Sigmoid colon (tissue), 7 donors: ENCODE measurements around the gene CCNA1. TPM values are rescaled to one million over a fixed set of nuclear protein-coding genes. Genes with fewer than 3 reads are reported as not detected.

Experiments
- DNase-seq: peaks from one replicate; pipeline ENCODE4 v3.0.0-alpha.2; 2019
- H3K27ac ChIP-seq, 4 donors: fragments of 200-600 bp; sonication (generic); one replicate each; pipeline ENCODE4 v1.5.1; 2016 to 2019; ENCODE audit warnings: mild to moderate bottlenecking in 1 of 4
- H3K27me3 ChIP-seq, 3 donors: fragments of 200-600 bp; sonication (generic); one replicate each; pipeline ENCODE4 v1.5.1; 2019; ENCODE audit warnings: mild to moderate bottlenecking in 1 of 3
- H3K36me3 ChIP-seq, 4 donors: fragments of 200-600 bp; sonication (generic); one replicate each; pipeline ENCODE4 v1.5.1; 2016 to 2019
- H3K4me1 ChIP-seq, 4 donors: fragments of 200-600 bp; sonication (generic); one replicate each; pipeline ENCODE4 v1.5.1; 2017 to 2019
- H3K4me3 ChIP-seq, 4 donors: fragments of 200-600 bp; sonication (generic); one replicate each; pipeline ENCODE4 v1.5.1; 2017 to 2019; ENCODE audit warnings: mild to moderate bottlenecking in 2 of 4, moderate library complexity in 1 of 4
- H3K9me3 ChIP-seq, 4 donors: fragments of 200-600 bp in 3 of 4; sonication (generic) in 3 of 4; one replicate each; pipeline versions ENCODE4 v1.5.1 to v1.6.1; 2013 to 2019
- EP300 ChIP-seq, 4 donors: sonication (generic); formaldehyde crosslinking; IDR thresholded peaks; one replicate each; pipeline ENCODE4 v1.6.1; 2017; ENCODE audit warnings: antibody characterized with exemption in 4 of 4
- POLR2A ChIP-seq, 2 donors: fragments of 450-650 bp; IDR thresholded peaks; one replicate each; pipeline ENCODE4 v1.6.1; 2016; ENCODE audit warnings: antibody characterized with exemption in 2 of 2, mild to moderate bottlenecking in 2 of 2, moderate library complexity in 2 of 2
- POLR2AphosphoS5 ChIP-seq, 4 donors: sonication (generic); formaldehyde crosslinking; IDR thresholded peaks; one replicate each; pipeline ENCODE4 v1.6.1; 2017; ENCODE audit warnings: antibody characterized with exemption in 4 of 4
- WGBS, 2 donors: extraction: QIAGEN DNeasy Blood & Tissue Kit; methylation state at CpG; one replicate each; pipeline ENCODE4 v1.1.7; 2013; 5-methylcytosine and 5-hydroxymethylcytosine counted together
- intact Hi-C: fragments of 100-400 bp; cut with DNase I; formaldehyde crosslinking; loops from one replicate; pipeline ENCODE4 v1.15.1; 2023
- polyA plus RNA-seq, 3 donors: library from polyadenylated mRNA; stranded (reverse); fragments of 200-250 nt; gene quantifications; one replicate each; pipeline ENCODE4 v1.2.3, GENCODE V29; 2013
- total RNA-seq, 4 donors: library from RNA; depleted of rRNA; stranded (reverse); fragments of >200 nt; gene quantifications; one replicate each; pipeline ENCODE4 v1.1.0, GENCODE V29; 2016
- TF ChIP-seq, protein P1 (sequence below), 4 experiments: fragments of 450-650 bp in 3 of 4; fragments of 200-600 bp in 1 of 4; IDR thresholded peaks; one replicate each; pipeline ENCODE4 v1.5.1; 2016 to 2019; ENCODE audit warnings: antibody characterized with exemption in 4 of 4, mild to moderate bottlenecking in 3 of 4, moderate library complexity in 2 of 4
- donor health status: healthy with polysubstance abuse.
- donor health status: Bipolar disorder and iron deficiency.
- donor health status: healthy.

CCNA1 gene
- total and polyA plus RNA-seq, 7 donors, result 0.33 to 1.4 (median 0.54) TPM; not detected in 2

DNA sequence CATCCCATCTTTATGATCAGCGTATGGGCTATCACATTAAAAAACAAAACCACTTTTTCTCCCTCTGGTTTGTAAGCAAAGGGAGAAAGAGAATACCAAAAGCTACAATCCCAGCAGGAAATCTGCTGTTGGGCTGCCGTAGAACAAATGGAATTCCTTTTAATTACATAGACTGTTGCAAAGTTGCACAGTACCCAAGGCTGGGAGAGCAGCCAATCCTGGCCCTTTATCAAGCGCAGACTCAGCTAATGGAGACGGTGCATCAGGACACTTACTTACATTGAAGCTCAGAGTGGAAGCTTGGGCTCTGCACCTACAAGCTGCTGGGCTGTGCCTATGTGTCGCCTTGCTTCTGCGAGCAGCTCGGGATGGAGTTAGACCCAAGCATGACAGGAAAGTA, 15.2 kb downstream of the CCNA1 start:
- Histone ChIP-seq H3K27me3 (no peaks in the 10 kb centered on the region), H3K9me3 (no peaks in the 10 kb centered on the region), H3K36me3 (no peaks in the 10 kb centered on the region), H3K4me1 (no peaks in the 10 kb centered on the region), H3K27ac (no peak overlapping the region), H3K4me3 (no peak overlapping the region)
- intact Hi-C loops, result no loop called here
- no peak for DNase-seq
- no peak for TF ChIP-seq POLR2AphosphoS5 (IDR thresholded peaks at IDR 0.05)
- no peak for TF ChIP-seq POLR2A (IDR thresholded peaks at IDR 0.05)
- TF ChIP-seq EP300 (IDR thresholded peaks at IDR 0.05), result no peak
- TF ChIP-seq, protein P1, sequence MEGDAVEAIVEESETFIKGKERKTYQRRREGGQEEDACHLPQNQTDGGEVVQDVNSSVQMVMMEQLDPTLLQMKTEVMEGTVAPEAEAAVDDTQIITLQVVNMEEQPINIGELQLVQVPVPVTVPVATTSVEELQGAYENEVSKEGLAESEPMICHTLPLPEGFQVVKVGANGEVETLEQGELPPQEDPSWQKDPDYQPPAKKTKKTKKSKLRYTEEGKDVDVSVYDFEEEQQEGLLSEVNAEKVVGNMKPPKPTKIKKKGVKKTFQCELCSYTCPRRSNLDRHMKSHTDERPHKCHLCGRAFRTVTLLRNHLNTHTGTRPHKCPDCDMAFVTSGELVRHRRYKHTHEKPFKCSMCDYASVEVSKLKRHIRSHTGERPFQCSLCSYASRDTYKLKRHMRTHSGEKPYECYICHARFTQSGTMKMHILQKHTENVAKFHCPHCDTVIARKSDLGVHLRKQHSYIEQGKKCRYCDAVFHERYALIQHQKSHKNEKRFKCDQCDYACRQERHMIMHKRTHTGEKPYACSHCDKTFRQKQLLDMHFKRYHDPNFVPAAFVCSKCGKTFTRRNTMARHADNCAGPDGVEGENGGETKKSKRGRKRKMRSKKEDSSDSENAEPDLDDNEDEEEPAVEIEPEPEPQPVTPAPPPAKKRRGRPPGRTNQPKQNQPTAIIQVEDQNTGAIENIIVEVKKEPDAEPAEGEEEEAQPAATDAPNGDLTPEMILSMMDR (IDR thresholded peaks at IDR 0.05), result no peak
- 82 to 85% methylated on average over 7 of the region's 7 CpGs for WGBS, 2 donors

DNA sequence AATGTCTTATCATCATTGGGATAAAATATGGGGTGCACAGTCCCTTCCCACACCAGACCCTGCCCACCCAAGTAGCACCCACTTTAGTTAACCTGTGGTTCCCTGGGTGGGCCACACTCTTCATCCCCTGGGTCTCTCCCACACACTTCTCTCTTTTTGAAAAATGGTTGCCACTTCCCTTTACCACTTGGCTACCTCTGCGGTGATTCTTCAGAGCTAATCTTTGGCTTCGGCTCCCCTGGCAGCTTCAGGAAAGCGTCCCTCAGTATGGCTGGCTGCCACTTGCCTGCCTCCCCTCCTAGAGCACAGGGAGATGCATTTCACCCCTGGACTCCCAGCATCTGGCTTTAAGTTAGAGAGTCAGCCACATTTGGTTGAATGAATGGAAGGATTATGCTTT, 18.2 kb downstream of the CCNA1 start:
- H3K4me3 ChIP-seq, result no peak overlapping the region
- no peak overlapping the region for H3K27ac ChIP-seq
- 55 to 70% methylated on average over 3 of the region's 3 CpGs for WGBS, 2 donors

DNA sequence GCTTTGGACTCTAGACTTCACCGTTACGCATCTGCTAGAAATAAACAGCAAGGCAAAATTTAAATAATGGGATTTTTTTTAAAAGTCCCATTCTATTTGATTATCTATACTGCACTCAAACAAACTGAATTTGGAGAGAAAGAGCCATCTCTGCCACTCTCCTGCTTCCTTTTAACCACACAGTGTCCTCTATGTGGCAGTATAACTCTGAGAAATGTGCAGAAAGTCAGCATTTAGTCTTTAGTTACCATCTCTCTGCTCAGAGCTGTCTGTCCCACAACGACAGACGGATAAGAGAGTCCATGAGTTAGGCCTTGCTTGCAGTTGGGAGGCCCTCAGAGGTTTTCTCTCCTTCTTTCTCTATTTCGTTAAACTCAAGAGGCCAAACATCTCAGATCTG, 21.2 kb downstream of the CCNA1 start:
- intact Hi-C loops, result no loop called here
- H3K36me3 ChIP-seq, result no peaks in the 10 kb centered on the region
- H3K4me3 ChIP-seq, result no peak overlapping the region
- no peaks in the 10 kb centered on the region for H3K27me3 ChIP-seq
- TF ChIP-seq, protein P1 (IDR thresholded peaks at IDR 0.05), result no peak
- TF ChIP-seq EP300 (IDR thresholded peaks at IDR 0.05) (no peak), POLR2AphosphoS5 (IDR thresholded peaks at IDR 0.05) (no peak), POLR2A (IDR thresholded peaks at IDR 0.05) (no peak)
- no peaks in the 10 kb centered on the region for H3K9me3 ChIP-seq
- no peaks in the 10 kb centered on the region for H3K4me1 ChIP-seq
- 72 to 77% methylated on average over 5 of the region's 5 CpGs for WGBS, 2 donors
- H3K27ac ChIP-seq, result no peak overlapping the region
- no peak for DNase-seq

More for the DNA sequence above, 18.2 kb downstream of the CCNA1 start:
- DNase-seq, result no peak
- Histone ChIP-seq H3K4me1 (no peaks in the 10 kb centered on the region), H3K27me3 (no peaks in the 10 kb centered on the region), H3K9me3 (no peaks in the 10 kb centered on the region), H3K36me3 (no peaks in the 10 kb centered on the region)
- intact Hi-C loops, result no loop called here
- no peak for TF ChIP-seq POLR2AphosphoS5 (IDR thresholded peaks at IDR 0.05)
- TF ChIP-seq, protein P1 (IDR thresholded peaks at IDR 0.05), result no peak
- no peak for TF ChIP-seq EP300 (IDR thresholded peaks at IDR 0.05)
- TF ChIP-seq POLR2A (IDR thresholded peaks at IDR 0.05), result no peak

DNA sequence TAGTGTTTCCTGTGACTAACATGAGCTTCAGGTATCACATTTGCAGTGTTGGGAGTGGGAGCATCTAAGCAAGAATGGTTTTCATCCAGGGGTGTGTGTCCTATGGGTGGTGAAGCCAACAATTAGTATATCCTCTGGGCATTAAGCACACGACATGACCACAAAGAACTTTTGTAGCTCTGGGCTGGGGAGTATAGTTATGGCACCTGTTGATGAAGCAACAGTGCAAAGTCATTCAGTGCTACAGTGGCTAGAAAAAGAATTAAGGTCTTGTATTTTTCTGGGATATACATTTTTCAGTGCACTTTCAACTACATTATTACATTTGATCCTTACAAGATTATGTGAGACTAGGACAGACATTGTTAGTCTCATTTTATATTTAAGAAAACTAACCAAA, 21.8 kb downstream of the CCNA1 start:
- intact Hi-C loops, result no loop called here
- Histone ChIP-seq H3K4me3 (no peak overlapping the region), H3K36me3 (no peaks in the 10 kb centered on the region), H3K27ac (no peak overlapping the region), H3K27me3 (no peaks in the 10 kb centered on the region), H3K4me1 (no peaks in the 10 kb centered on the region), H3K9me3 (no peaks in the 10 kb centered on the region)
- TF ChIP-seq, protein P1 (IDR thresholded peaks at IDR 0.05), result no peak
- TF ChIP-seq EP300 (IDR thresholded peaks at IDR 0.05) (no peak), POLR2AphosphoS5 (IDR thresholded peaks at IDR 0.05) (no peak), POLR2A (IDR thresholded peaks at IDR 0.05) (no peak)
- WGBS, 2 donors, result 69 to 82% methylated on average over 1 of the region's 1 CpG
- DNase-seq, result no peak

DNA sequence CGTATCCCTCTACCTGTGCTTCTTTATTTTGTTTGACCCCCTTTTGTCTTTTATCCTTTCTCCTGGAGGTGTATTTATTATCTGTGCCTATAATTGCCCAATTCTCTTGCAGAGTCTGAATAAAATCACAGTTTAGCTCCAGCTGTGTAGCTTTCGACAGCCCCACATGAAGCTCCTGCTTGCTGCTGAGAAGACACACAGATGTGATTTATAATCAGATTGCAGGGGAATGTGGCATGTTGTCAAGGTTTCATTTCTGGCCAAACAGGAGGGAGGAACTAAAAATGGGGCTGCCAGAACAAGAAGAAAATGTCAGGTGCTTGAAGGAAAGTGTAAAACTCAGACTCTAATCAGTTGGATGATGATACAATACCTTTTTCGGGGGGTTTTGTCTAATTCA, 22.7 kb downstream of the CCNA1 start:
- H3K36me3 ChIP-seq, result no peaks in the 10 kb centered on the region
- H3K9me3 ChIP-seq, result no peaks in the 10 kb centered on the region
- DNase-seq, result no peak
- intact Hi-C loops, result no loop called here
- no peaks in the 10 kb centered on the region for H3K27me3 ChIP-seq
- no peaks in the 10 kb centered on the region for H3K4me1 ChIP-seq
- TF ChIP-seq POLR2AphosphoS5 (IDR thresholded peaks at IDR 0.05) (no peak), EP300 (IDR thresholded peaks at IDR 0.05) (no peak), POLR2A (IDR thresholded peaks at IDR 0.05) (no peak)
- TF ChIP-seq, protein P1 (IDR thresholded peaks at IDR 0.05), result no peak
- H3K27ac ChIP-seq, result no peak overlapping the region
- 54 to 58% methylated on average over 3 of the region's 3 CpGs for WGBS, 2 donors
- H3K4me3 ChIP-seq, result no peak overlapping the region
